ENCODE results near the gene LDLRAD4.

DNA sequence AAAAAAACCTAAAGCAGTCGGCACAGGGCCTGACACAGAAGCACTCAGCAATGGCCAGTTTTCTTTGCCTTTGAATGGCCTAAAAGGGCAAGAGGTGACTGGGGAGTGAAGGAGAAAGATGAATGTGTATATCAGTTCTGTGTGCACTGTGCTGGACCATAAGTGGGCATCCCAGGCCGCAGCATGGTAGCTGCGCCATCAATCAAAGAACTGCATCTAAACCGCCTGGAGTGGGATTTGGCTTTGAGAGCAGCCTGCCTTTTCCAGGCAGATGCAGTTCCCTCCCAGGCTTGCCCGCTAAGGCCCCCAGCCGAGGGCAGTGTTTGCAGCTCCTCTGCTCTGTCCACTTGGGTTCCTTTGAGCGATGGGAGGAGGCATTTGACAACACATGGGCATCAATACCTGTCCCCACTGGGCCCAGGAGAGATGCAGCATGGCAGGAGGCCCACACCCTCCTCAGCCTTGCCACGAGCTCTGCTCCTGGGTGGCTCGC lies 363.7 kb downstream of the LDLRAD4 start:
- TF ChIP-seq, protein P1, sequence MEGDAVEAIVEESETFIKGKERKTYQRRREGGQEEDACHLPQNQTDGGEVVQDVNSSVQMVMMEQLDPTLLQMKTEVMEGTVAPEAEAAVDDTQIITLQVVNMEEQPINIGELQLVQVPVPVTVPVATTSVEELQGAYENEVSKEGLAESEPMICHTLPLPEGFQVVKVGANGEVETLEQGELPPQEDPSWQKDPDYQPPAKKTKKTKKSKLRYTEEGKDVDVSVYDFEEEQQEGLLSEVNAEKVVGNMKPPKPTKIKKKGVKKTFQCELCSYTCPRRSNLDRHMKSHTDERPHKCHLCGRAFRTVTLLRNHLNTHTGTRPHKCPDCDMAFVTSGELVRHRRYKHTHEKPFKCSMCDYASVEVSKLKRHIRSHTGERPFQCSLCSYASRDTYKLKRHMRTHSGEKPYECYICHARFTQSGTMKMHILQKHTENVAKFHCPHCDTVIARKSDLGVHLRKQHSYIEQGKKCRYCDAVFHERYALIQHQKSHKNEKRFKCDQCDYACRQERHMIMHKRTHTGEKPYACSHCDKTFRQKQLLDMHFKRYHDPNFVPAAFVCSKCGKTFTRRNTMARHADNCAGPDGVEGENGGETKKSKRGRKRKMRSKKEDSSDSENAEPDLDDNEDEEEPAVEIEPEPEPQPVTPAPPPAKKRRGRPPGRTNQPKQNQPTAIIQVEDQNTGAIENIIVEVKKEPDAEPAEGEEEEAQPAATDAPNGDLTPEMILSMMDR (conservative IDR thresholded peaks at IDR 0.05; ENCODE audit: low read depth, low read length): no peak
- TF ChIP-seq EZH2 (IDR thresholded peaks at IDR 0.05; ENCODE audit: borderline replicate concordance, low read depth, low read length, poor library complexity, severe bottlenecking): no peak

Data from A673 (cell line).